Endothelial cell of umbilical vein (primary cell): ENCODE data around the gene CEP78. TPM values are rescaled to one million over a fixed set of nuclear protein-coding genes. Genes with fewer than 3 reads are reported as not detected.

Experiments used
- BruUV-seq: library from RNA; stranded (reverse); fragments of 400-500 nt; replicated peaks from 2 replicates; lab custom pipeline; 2021; lab: Mats Ljungman, UMichigan
- CTCF ChIA-PET: fragments of 300-600, 350-600 bp; sonication (Branson Sonifier 250); formaldehyde crosslinking; loops from one replicate; lab custom pipeline; 2021; ENCODE audit warnings: antibody characterized with exemption, inconsistent platforms; lab: Charles Lee
- POLR2A ChIA-PET: fragments of 300-600, 350-600 bp; sonication (Branson Sonifier 250); formaldehyde crosslinking; loops from one replicate; lab custom pipeline; 2021; ENCODE audit warnings: antibody characterized with exemption, inconsistent platforms; lab: Charles Lee
- DNase-seq: peaks from one replicate; pipeline ENCODE4 v3.0.0-alpha.2; 2011; ENCODE audit warnings: low read depth, low spot score
- FAIRE-seq: peaks from 2 replicates; lab custom pipeline; 2011; peaks lifted over from hg19 to GRCh38; lab: Jason Lieb, UNC
- H2AFZ ChIP-seq: 2 replicates; pipeline ENCODE4 v1.6.0; 2012; ENCODE audit warnings: low read depth, low read length, control low read depth, inconsistent platforms
- H3K27ac ChIP-seq: 2 replicates; pipeline ENCODE4 v1.5.1; 2011; ENCODE audit warnings: low read depth, mild to moderate bottlenecking, control low read depth, low read length, moderate library complexity; ENCODE audit not compliant: insufficient read depth
- H3K27me3 ChIP-seq, 2 experiments: 2 replicates each; pipeline versions ENCODE4 v1.6.0 to v1.6.1; 2011; ENCODE audit warnings: low read length in 2 of 2, mixed read lengths in 1 of 2; ENCODE audit not compliant: control insufficient read depth in 2 of 2, insufficient read depth in 2 of 2
- H3K36me3 ChIP-seq, 2 experiments: 2 replicates in 1 of 2; 3 replicates in 1 of 2; pipeline ENCODE4 v1.5.1; 2011; ENCODE audit warnings: low read length in 2 of 2, mild to moderate bottlenecking in 1 of 2, moderate library complexity in 1 of 2; ENCODE audit not compliant: control insufficient read depth in 2 of 2, insufficient read depth in 2 of 2; ENCODE audit errors: extremely low read depth in 1 of 2
- H3K4me1 ChIP-seq: 3 replicates; pipeline ENCODE4 v1.5.1; 2011; ENCODE audit warnings: mild to moderate bottlenecking, low read length; ENCODE audit not compliant: control insufficient read depth, insufficient read depth; ENCODE audit errors: extremely low read depth
- H3K4me2 ChIP-seq: 2 replicates; pipeline ENCODE4 v1.6.1; 2011; ENCODE audit warnings: low read length, control low read depth, mixed read lengths; ENCODE audit not compliant: insufficient read depth
- H3K4me3 ChIP-seq, 3 experiments: fragments of 200-600 bp in 1 of 3; sonication (generic), shearing (Covaris generic) in 1 of 3; replicated peaks in 1 of 3; 2 replicates each; pipeline ENCODE4 v1.5.1; 2011 to 2016; ENCODE audit warnings: control low read depth in 3 of 3, low read length in 3 of 3, mild to moderate bottlenecking in 2 of 3, inconsistent platforms in 1 of 3, low read depth in 1 of 3, moderate library complexity in 1 of 3; ENCODE audit not compliant: insufficient read depth in 1 of 3
- H3K79me2 ChIP-seq: 2 replicates; pipeline ENCODE4 v1.6.0; 2012; ENCODE audit warnings: low read length, inconsistent platforms; ENCODE audit not compliant: control insufficient read depth, insufficient read depth
- H3K9ac ChIP-seq: replicated peaks from 2 replicates; pipeline ENCODE3; 2011; ENCODE audit warnings: low read length, control low read depth; ENCODE audit not compliant: insufficient read depth; ENCODE audit errors: extremely low read depth
- H3K9me1 ChIP-seq: replicated peaks from 3 replicates; pipeline ENCODE4 v1.6.0; 2011; ENCODE audit warnings: mild to moderate bottlenecking, low read length; ENCODE audit not compliant: control insufficient read depth, insufficient read depth; ENCODE audit errors: extremely low read depth
- H3K9me3 ChIP-seq: replicated peaks from 2 replicates; pipeline ENCODE4 v1.5.1; 2012; ENCODE audit warnings: low read length, inconsistent platforms; ENCODE audit not compliant: control insufficient read depth, insufficient read depth
- H4K20me1 ChIP-seq: replicated peaks from 2 replicates; pipeline ENCODE3; 2011; ENCODE audit warnings: mild to moderate bottlenecking, low read length; ENCODE audit not compliant: control insufficient read depth, insufficient read depth; ENCODE audit errors: extremely low read depth
- EZH2 ChIP-seq: IDR thresholded peaks from 2 replicates; pipeline ENCODE4 v1.6.1; 2012; ENCODE audit warnings: borderline replicate concordance, low read depth, mild to moderate bottlenecking, moderate library complexity, low read length, inconsistent platforms; ENCODE audit not compliant: severe bottlenecking
- FOS ChIP-seq: IDR thresholded peaks from 2 replicates; pipeline ENCODE4 v1.6.1; 2011; ENCODE audit warnings: mild to moderate bottlenecking, low read length, moderate library complexity, borderline replicate concordance; ENCODE audit not compliant: insufficient read depth
- GATA2 ChIP-seq: IDR thresholded peaks from 2 replicates; pipeline ENCODE4 v1.7.0; 2011; ENCODE audit warnings: low read depth, mild to moderate bottlenecking, moderate library complexity, mixed read lengths, low read length; ENCODE audit not compliant: insufficient read length, insufficient read depth
- JUN ChIP-seq: IDR thresholded peaks from 2 replicates; pipeline ENCODE4 v1.6.1; 2011; ENCODE audit warnings: borderline replicate concordance, low read depth; ENCODE audit not compliant: insufficient read length, insufficient read depth
- MYC ChIP-seq: IDR thresholded peaks from one replicate; pipeline ENCODE4 v1.6.1; 2011; ENCODE audit warnings: mild to moderate bottlenecking, low read depth, low read length
- POLR2A ChIP-seq: IDR thresholded peaks from 2 replicates; pipeline ENCODE4 v1.6.1; 2012; ENCODE audit warnings: low read depth, mild to moderate bottlenecking, control low read depth, low read length
- POLR2AphosphoS5 ChIP-seq: IDR thresholded peaks from 2 replicates; pipeline ENCODE4 v1.6.1; 2012; ENCODE audit warnings: low read depth, mild to moderate bottlenecking, control low read depth, low read length, moderate library complexity; ENCODE audit not compliant: insufficient read depth
- dilution Hi-C: fragments of 300-500 bp; cut with MboI; formaldehyde crosslinking; loops from one replicate; pipeline ENCODE4 v1.15.0; 2019; ENCODE audit warnings: low sequenced_read_pairs; ENCODE audit not compliant: extremely low pct_ligation_motif_present
- intact Hi-C: fragments of 100-400 bp; cut with micrococcal nuclease; formaldehyde crosslinking; loops from one replicate; pipeline ENCODE4 v1.10.0; 2022
- polyA plus RNA-seq, 4 experiments: library from polyadenylated mRNA; depleted of rRNA in 3 of 4; stranded (reverse) in 3 of 4; unstranded in 1 of 4; fragments of >200 nt; gene quantifications; 2 replicates each; pipeline versions ENCODE4 v1.2.1 to v1.2.3, GENCODE V29; 2011 to 2012; ENCODE audit warnings: missing spikeins in 1 of 4
- total RNA-seq: library from RNA; stranded (reverse); gene quantifications from 2 replicates; pipeline ENCODE4 v1.2.3, GENCODE V29; 2021
- TF ChIP-seq, protein P1 (sequence below), 2 donors: IDR thresholded peaks; 1 replicate in 1 of 2; 2 replicates in 1 of 2; pipeline ENCODE4 v1.5.1; 2011; ENCODE audit warnings: low read length in 2 of 2, mild to moderate bottlenecking in 2 of 2, moderate library complexity in 2 of 2, control low read depth in 1 of 2, inconsistent platforms in 1 of 2, low read depth in 1 of 2; ENCODE audit not compliant: insufficient read depth in 1 of 2; ENCODE audit errors: extremely low read depth in 1 of 2
- TF ChIP-seq, protein P2 (sequence below): IDR thresholded peaks from 2 replicates; pipeline ENCODE4 v1.6.1; 2011; ENCODE audit not compliant: insufficient read depth, insufficient read length

Gene CEP78
- total and polyA plus RNA-seq, 2 donors (not counting 3 experiments of a cell fraction or from before 2014, with no cell fraction given) = 6.5 to 35.9 TPM

DNA sequence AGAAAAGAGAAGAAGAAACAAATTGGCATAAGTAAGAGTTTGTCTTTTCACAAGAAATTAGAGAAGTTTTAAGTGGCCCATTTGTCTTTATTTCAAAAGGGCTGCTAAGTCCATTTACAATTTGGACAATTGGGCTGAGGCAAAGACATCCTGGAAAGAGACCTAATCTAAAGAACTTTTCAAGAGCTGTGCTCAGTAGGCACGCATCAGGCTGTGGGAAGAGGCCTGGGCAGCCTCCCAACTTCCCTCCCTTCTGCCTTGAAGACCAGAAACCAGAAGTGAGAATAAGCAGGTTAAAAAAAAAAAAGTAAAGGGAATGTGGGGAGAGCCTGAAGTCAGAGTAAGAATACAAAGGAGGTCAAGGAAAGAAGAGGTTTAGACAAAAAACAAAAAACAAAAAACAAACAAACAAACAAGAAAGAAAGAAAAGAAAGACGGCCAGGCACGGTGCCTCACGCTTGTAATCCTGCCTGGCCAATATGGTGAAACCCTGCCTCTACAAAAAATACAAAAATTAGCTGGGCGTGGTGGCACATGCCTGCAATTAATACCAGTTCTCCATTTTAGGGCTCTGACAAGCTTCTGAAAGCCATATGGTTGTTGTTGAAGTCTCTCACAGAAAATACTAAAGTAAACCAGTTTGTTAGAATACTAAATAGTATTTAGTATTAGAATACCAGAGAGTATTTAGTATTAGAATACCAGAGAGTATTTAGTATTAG is 48.0 kb upstream of the CEP78 start:
- TF ChIP-seq, protein P1, sequence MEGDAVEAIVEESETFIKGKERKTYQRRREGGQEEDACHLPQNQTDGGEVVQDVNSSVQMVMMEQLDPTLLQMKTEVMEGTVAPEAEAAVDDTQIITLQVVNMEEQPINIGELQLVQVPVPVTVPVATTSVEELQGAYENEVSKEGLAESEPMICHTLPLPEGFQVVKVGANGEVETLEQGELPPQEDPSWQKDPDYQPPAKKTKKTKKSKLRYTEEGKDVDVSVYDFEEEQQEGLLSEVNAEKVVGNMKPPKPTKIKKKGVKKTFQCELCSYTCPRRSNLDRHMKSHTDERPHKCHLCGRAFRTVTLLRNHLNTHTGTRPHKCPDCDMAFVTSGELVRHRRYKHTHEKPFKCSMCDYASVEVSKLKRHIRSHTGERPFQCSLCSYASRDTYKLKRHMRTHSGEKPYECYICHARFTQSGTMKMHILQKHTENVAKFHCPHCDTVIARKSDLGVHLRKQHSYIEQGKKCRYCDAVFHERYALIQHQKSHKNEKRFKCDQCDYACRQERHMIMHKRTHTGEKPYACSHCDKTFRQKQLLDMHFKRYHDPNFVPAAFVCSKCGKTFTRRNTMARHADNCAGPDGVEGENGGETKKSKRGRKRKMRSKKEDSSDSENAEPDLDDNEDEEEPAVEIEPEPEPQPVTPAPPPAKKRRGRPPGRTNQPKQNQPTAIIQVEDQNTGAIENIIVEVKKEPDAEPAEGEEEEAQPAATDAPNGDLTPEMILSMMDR (IDR thresholded peaks at IDR 0.05; ENCODE audit: extremely low read depth in 1 of 2, insufficient read depth in 1 of 2, low read depth in 1 of 2, low read length in 2 of 2) = no peak
- TF ChIP-seq POLR2AphosphoS5 (no peak), POLR2A (no peak), EZH2 (no peak), JUN (no peak), GATA2 (no peak), FOS (no peak), MYC (no peak)
- TF ChIP-seq, protein P2, sequence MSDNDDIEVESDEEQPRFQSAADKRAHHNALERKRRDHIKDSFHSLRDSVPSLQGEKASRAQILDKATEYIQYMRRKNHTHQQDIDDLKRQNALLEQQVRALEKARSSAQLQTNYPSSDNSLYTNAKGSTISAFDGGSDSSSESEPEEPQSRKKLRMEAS = no peak
- ChIA-PET CTCF (no interaction called here), POLR2A (no interaction called here)
- BruUV-seq = no TSS peak
- Histone ChIP-seq H3K4me1 (no peaks in the 10 kb centered on the region), H3K4me2 (no peak overlapping the region), H3K9me3 (no peaks in the 10 kb centered on the region), H4K20me1 (no peaks in the 10 kb centered on the region), H3K9ac (no peak overlapping the region), H2AFZ (no peak overlapping the region), H3K79me2 (no peaks in the 10 kb centered on the region), H3K36me3 (no peaks in the 10 kb centered on the region), H3K4me3 (no peak overlapping the region), H3K27me3 (no peaks in the 10 kb centered on the region), H3K27ac (no peak overlapping the region), H3K9me1 (no peaks in the 10 kb centered on the region)
- FAIRE-seq (no peak), DNase-seq (no peak)
- dilution Hi-C loops (no loop called here), intact Hi-C loops (no loop called here)
